Neural cell (in vitro differentiated cells): ENCODE data around the gene PLA2G4E.

ENCODE experiments used
- EP300 ChIP-seq: fragments of 450-650 bp; conservative IDR thresholded peaks from 2 replicates; pipeline ENCODE4 v1.6.1; 2014; ENCODE audit warnings: antibody characterized with exemption, mild to moderate bottlenecking, moderate library complexity; ENCODE audit not compliant: poor library complexity, severe bottlenecking
- EZH2 ChIP-seq: fragments of 200-600, 300-800 bp; shearing (Covaris generic), sonication (generic); IDR thresholded peaks from 2 replicates; pipeline ENCODE4 v1.6.1; 2014; ENCODE audit warnings: antibody characterized with exemption, low read length, borderline replicate concordance, mild to moderate bottlenecking; ENCODE audit not compliant: insufficient read depth, poor library complexity, severe bottlenecking
- MXI1 ChIP-seq: fragments of 450-650 bp; conservative IDR thresholded peaks from 2 replicates; pipeline ENCODE4 v1.6.1; 2014; ENCODE audit warnings: antibody characterized with exemption, mild to moderate bottlenecking; ENCODE audit not compliant: poor library complexity, severe bottlenecking
- POLR2AphosphoS5 ChIP-seq: IDR thresholded peaks from 2 replicates; pipeline ENCODE4 v1.6.1; 2012
- RAD21 ChIP-seq: fragments of 450-650 bp; conservative IDR thresholded peaks from 2 replicates; pipeline ENCODE4 v1.6.1; 2014; ENCODE audit warnings: antibody characterized with exemption, mild to moderate bottlenecking, moderate library complexity
- SMC3 ChIP-seq: fragments of 450-650 bp; conservative IDR thresholded peaks from 2 replicates; pipeline ENCODE4 v1.6.1; 2014; ENCODE audit warnings: antibody characterized with exemption, mild to moderate bottlenecking, moderate library complexity; ENCODE audit not compliant: poor library complexity
- TAF1 ChIP-seq: IDR thresholded peaks from 2 replicates; pipeline ENCODE4 v1.6.1; 2012; ENCODE audit warnings: low read depth
- TF ChIP-seq, protein P1 (sequence below): fragments of 450-650 bp; IDR thresholded peaks from 2 replicates; pipeline ENCODE4 v1.5.1; 2014; ENCODE audit warnings: antibody characterized with exemption, mild to moderate bottlenecking, moderate library complexity; ENCODE audit not compliant: poor library complexity, severe bottlenecking
- TF ChIP-seq, protein P2 (sequence below): IDR thresholded peaks from 2 replicates; pipeline ENCODE4 v1.6.1; 2012; ENCODE audit warnings: borderline replicate concordance

- TF ChIP-seq POLR2AphosphoS5 (no peak), EZH2 (no peak), EP300 (no peak), RAD21 (no peak), TAF1 (no peak), SMC3 (no peak), MXI1 (no peak)
- TF ChIP-seq, protein P1, sequence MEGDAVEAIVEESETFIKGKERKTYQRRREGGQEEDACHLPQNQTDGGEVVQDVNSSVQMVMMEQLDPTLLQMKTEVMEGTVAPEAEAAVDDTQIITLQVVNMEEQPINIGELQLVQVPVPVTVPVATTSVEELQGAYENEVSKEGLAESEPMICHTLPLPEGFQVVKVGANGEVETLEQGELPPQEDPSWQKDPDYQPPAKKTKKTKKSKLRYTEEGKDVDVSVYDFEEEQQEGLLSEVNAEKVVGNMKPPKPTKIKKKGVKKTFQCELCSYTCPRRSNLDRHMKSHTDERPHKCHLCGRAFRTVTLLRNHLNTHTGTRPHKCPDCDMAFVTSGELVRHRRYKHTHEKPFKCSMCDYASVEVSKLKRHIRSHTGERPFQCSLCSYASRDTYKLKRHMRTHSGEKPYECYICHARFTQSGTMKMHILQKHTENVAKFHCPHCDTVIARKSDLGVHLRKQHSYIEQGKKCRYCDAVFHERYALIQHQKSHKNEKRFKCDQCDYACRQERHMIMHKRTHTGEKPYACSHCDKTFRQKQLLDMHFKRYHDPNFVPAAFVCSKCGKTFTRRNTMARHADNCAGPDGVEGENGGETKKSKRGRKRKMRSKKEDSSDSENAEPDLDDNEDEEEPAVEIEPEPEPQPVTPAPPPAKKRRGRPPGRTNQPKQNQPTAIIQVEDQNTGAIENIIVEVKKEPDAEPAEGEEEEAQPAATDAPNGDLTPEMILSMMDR: no peak
- TF ChIP-seq, protein P2, sequence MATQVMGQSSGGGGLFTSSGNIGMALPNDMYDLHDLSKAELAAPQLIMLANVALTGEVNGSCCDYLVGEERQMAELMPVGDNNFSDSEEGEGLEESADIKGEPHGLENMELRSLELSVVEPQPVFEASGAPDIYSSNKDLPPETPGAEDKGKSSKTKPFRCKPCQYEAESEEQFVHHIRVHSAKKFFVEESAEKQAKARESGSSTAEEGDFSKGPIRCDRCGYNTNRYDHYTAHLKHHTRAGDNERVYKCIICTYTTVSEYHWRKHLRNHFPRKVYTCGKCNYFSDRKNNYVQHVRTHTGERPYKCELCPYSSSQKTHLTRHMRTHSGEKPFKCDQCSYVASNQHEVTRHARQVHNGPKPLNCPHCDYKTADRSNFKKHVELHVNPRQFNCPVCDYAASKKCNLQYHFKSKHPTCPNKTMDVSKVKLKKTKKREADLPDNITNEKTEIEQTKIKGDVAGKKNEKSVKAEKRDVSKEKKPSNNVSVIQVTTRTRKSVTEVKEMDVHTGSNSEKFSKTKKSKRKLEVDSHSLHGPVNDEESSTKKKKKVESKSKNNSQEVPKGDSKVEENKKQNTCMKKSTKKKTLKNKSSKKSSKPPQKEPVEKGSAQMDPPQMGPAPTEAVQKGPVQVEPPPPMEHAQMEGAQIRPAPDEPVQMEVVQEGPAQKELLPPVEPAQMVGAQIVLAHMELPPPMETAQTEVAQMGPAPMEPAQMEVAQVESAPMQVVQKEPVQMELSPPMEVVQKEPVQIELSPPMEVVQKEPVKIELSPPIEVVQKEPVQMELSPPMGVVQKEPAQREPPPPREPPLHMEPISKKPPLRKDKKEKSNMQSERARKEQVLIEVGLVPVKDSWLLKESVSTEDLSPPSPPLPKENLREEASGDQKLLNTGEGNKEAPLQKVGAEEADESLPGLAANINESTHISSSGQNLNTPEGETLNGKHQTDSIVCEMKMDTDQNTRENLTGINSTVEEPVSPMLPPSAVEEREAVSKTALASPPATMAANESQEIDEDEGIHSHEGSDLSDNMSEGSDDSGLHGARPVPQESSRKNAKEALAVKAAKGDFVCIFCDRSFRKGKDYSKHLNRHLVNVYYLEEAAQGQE: no peak
Observed at GRCh38 chr15:42018306-42019224, 2.3 kb downstream of the PLA2G4E start.
